ENCODE measurements around the gene NKAPD1. TPM values are rescaled to one million over a fixed set of nuclear protein-coding genes. Genes with fewer than 3 reads are reported as not detected.

The NKAPD1 gene
- 18.0 and 18.7 TPM in 2 replicates for total RNA-seq

GRCh38 chr11:112073941-112074811 is at the start of gene NKAPD1, which contains the start of gene PIH1D2:
TSS of gene NKAPD1 (plus strand) at chr11:112074299. CDS start at chr11:112075575, 1,276 bp downstream.
TSS of gene PIH1D2 (minus strand) at chr11:112074017. CDS start at chr11:112073174, 843 bp downstream.

GRCh38 chr11:112024773-112025678 is 49.1 kb upstream of the NKAPD1 start, which contains the start of gene DLAT:
TSS of gene DLAT (plus strand) at chr11:112025408. CDS start at chr11:112025473, 65 bp downstream.

GRCh38 chr11:112086422-112087191 is 12.5 kb downstream of the NKAPD1 start, which contains the start of the genes SDHD and TIMM8B:
TSS of gene SDHD (plus strand) at chr11:112086873. CDS start at chr11:112086908, 35 bp downstream.
TSS of gene TIMM8B (minus strand) at chr11:112086756. CDS start at chr11:112086723, 33 bp downstream.

Other genes with a start within 250 kb of the NKAPD1 start
- gene ALG9, start 202.7 kb upstream of the NKAPD1 start, total RNA-seq: 25.0 and 31.6 TPM in 2 replicates
- gene FDXACB1, start 195.1 kb upstream of the NKAPD1 start, total RNA-seq: 2.2 and 2.9 TPM in 2 replicates
- 13.1 and 13.5 TPM in 2 replicates for gene CFAP68, start 194.8 kb upstream of the NKAPD1 start, total RNA-seq
- gene CRYAB, start 162.5 kb upstream of the NKAPD1 start, total RNA-seq: 25.2 and 45.1 TPM in 2 replicates
- 1.1 and 1.2 TPM in 2 replicates for gene HSPB2, start 161.6 kb upstream of the NKAPD1 start, total RNA-seq
- gene C11orf52, start 155.4 kb upstream of the NKAPD1 start, total RNA-seq: 0.40 and 1.1 TPM in 2 replicates
- gene DIXDC1, start 137.0 kb upstream of the NKAPD1 start, total RNA-seq: 24.3 and 38.4 TPM in 2 replicates
- gene DLAT, start 48.9 kb upstream of the NKAPD1 start, total RNA-seq: 34.5 and 35.3 TPM in 2 replicates
- 1.3 and 2.4 TPM in 2 replicates for gene PIH1D2, start 282 bp upstream of the NKAPD1 start, total RNA-seq
- gene TIMM8B, start 12.5 kb downstream of the NKAPD1 start, total RNA-seq: 68.2 and 94.1 TPM in 2 replicates
- gene SDHD, start 12.6 kb downstream of the NKAPD1 start, total RNA-seq: 146 and 153 TPM in 2 replicates
- gene IL18, start 89.8 kb downstream of the NKAPD1 start, total RNA-seq: 0.12 TPM in 1 of 2 replicates, not detected in the other
- gene TEX12, start 93.1 kb downstream of the NKAPD1 start, total RNA-seq: 0.12 and 0.13 TPM in 2 replicates
- gene BCO2, start 101.2 kb downstream of the NKAPD1 start, total RNA-seq: 1.1 and 1.2 TPM in 2 replicates
- 47.1 and 52.3 TPM in 2 replicates for gene PTS, start 152.1 kb downstream of the NKAPD1 start, total RNA-seq
- not detected in 2 replicates for gene PLET1, start 186.6 kb downstream of the NKAPD1 start, total RNA-seq

Data from aortic smooth muscle cell (primary cell).